ENCODE results near the gene MATN1. TPM values are rescaled to one million over a fixed set of nuclear protein-coding genes. Genes with fewer than 3 reads are reported as not detected.
A peak's percentile ranks its signal among the peaks of the same experiment; 100 is the strongest.

Gene MATN1
- total RNA-seq, 4 donors from 2014 or later, result not detected

- Histone ChIP-seq H3K27ac (peak overlapping the region; percentile 81 to 97 (median 88)), H3K36me3 (no peaks in the 10 kb centered on the region), H3K27me3 (no peaks in the 10 kb centered on the region), H3K4me3 (peak overlapping the region; percentile 47 to 70 (median 60)), H3K9me3 (no peaks in the 10 kb centered on the region), H3K4me1 (peaks cover 0 to 52% (median 28%) of the 10 kb centered on the region in 4 donors)
- TF ChIP-seq CTCF (IDR thresholded peaks at IDR 0.05) (no peak), POLR2A (IDR thresholded peaks at IDR 0.05) (no peak)
- no peak for DNase-seq
These were observed 31.9 kb upstream of the MATN1 start for GRCh38 chr1:30755334-30755733.

- H3K9me3 ChIP-seq, result no peaks in the 10 kb centered on the region
- H3K27ac ChIP-seq, result peak overlapping the region; percentile 81 to 97 (median 88)
- H3K4me3 ChIP-seq, result peak overlapping the region; percentile 27 to 70 (median 56)
- no peaks in the 10 kb centered on the region for H3K36me3 ChIP-seq
- DNase-seq, result peak in 2 of 3 donors; percentile 91 to 93
- no peaks in the 10 kb centered on the region for H3K27me3 ChIP-seq
- H3K4me1 ChIP-seq, result peaks cover 0 to 50% (median 26%) of the 10 kb centered on the region in 4 donors
- TF ChIP-seq CTCF (IDR thresholded peaks at IDR 0.05) (no peak), POLR2A (IDR thresholded peaks at IDR 0.05) (no peak)
These were observed 31.3 kb upstream of the MATN1 start for GRCh38 chr1:30754684-30755171.

GRCh38 chr1:30753660-30754123 lies 30.3 kb upstream of the MATN1 start:
- TF ChIP-seq POLR2A (IDR thresholded peaks at IDR 0.05) (peak in 1 of 2 donors; percentile 16), CTCF (IDR thresholded peaks at IDR 0.05) (no peak)
- peaks cover 0 to 51% (median 26%) of the 10 kb centered on the region in 4 donors for H3K4me1 ChIP-seq
- H3K27me3 ChIP-seq, result no peaks in the 10 kb centered on the region
- no peaks in the 10 kb centered on the region for H3K9me3 ChIP-seq
- H3K36me3 ChIP-seq, result no peaks in the 10 kb centered on the region
- peak overlapping the region; percentile 81 to 97 (median 88) for H3K27ac ChIP-seq
- peak in 2 of 3 donors; percentile 56 to 72 for DNase-seq
- peak overlapping the region; percentile 1 to 70 (median 56) for H3K4me3 ChIP-seq

- Histone ChIP-seq H3K4me3 (peak overlapping the region in 2 of 4 donors; percentile 47 to 70), H3K27ac (peak overlapping the region; percentile 59 to 97 (median 88))
These were observed 29.7 kb upstream of the MATN1 start for GRCh38 chr1:30753118-30753517.

GRCh38 chr1:30752651-30752908 lies 29.2 kb upstream of the MATN1 start:
- DNase-seq, result no peak
- H3K27ac ChIP-seq, result peak overlapping the region in 3 of 4 donors; percentile 22 to 97 (median 95)
- TF ChIP-seq POLR2A (IDR thresholded peaks at IDR 0.05) (no peak), CTCF (IDR thresholded peaks at IDR 0.05) (no peak)
- no peaks in the 10 kb centered on the region for H3K27me3 ChIP-seq
- H3K9me3 ChIP-seq, result no peaks in the 10 kb centered on the region
- peak overlapping the region in 1 of 4 donors; percentile 2 for H3K4me3 ChIP-seq
- peaks cover 0 to 52% (median 31%) of the 10 kb centered on the region in 4 donors for H3K4me1 ChIP-seq
- H3K36me3 ChIP-seq, result no peaks in the 10 kb centered on the region

More at GRCh38 chr1:30753118-30753517, 29.7 kb upstream of the MATN1 start:
- Histone ChIP-seq H3K4me1 (peaks cover 0 to 51% (median 29%) of the 10 kb centered on the region in 4 donors), H3K9me3 (no peaks in the 10 kb centered on the region), H3K36me3 (no peaks in the 10 kb centered on the region), H3K27me3 (no peaks in the 10 kb centered on the region)
- TF ChIP-seq CTCF (IDR thresholded peaks at IDR 0.05) (no peak), POLR2A (IDR thresholded peaks at IDR 0.05) (no peak)
- no peak for DNase-seq

Data from Peyer's patch (tissue), 4 donors.